Activated CD8-positive, alpha-beta memory T cell treated with anti-CD3 and anti-CD28 coated beads, Interleukin-2, amount 10 ng/mL, durations not matched to agents 7 days and 5 days (primary cell): ENCODE data around the gene FLT1. TPM values are rescaled to one million over a fixed set of nuclear protein-coding genes. Genes with fewer than 3 reads are reported as not detected.

ENCODE experiments used
- ATAC-seq: fragments of 150-1000 bp; cut with Tn5 transposase; one replicate; pipeline ENCODE4 v1.10.0; 2021; ENCODE audit warnings: moderate library complexity
- CTCF ChIA-PET: fragments of 350-600 bp; sonication (Branson Sonifier 250); formaldehyde crosslinking; loops from one replicate; lab custom pipeline; 2021; ENCODE audit warnings: antibody characterized with exemption; lab: Charles Lee
- DNase-seq: peaks from one replicate; pipeline ENCODE4 v3.0.0-alpha.2; 2020
- H3K27ac Mint-ChIP-seq: one replicate; pipeline ENCODE4 v1.8.0; 2021; ENCODE audit warnings: mild to moderate bottlenecking, mixed read lengths
- H3K27me3 Mint-ChIP-seq: one replicate; pipeline ENCODE4 v1.8.0; 2021; ENCODE audit warnings: mixed read lengths
- H3K36me3 Mint-ChIP-seq: one replicate; pipeline ENCODE4 v1.8.0; 2021; ENCODE audit warnings: mild to moderate bottlenecking, mixed read lengths
- H3K4me1 Mint-ChIP-seq: one replicate; pipeline ENCODE4 v1.8.0; 2021; ENCODE audit warnings: mixed read lengths
- H3K4me3 Mint-ChIP-seq: one replicate; pipeline ENCODE4 v1.8.0; 2021; ENCODE audit warnings: mild to moderate bottlenecking, moderate library complexity, mixed read lengths
- H3K9me3 Mint-ChIP-seq: one replicate; pipeline ENCODE4 v1.8.0; 2022; ENCODE audit warnings: low read depth, mixed read lengths
- total RNA-seq, 2 experiments: library from RNA; stranded (reverse); gene quantifications; one replicate each; pipeline ENCODE4 v1.2.3, GENCODE V29; 2021

Gene FLT1
- total RNA-seq, 2 experiments from 2014 or later: 0.44 to 1.4 TPM

GRCh38 chr13:28337166-28338005, 157.5 kb downstream of the FLT1 start:
- Mint-ChIP-seq H3K4me3 (no peak overlapping the region), H3K9me3 (no peaks in the 10 kb centered on the region), H3K4me1 (no peaks in the 10 kb centered on the region), H3K27ac (no peak overlapping the region), H3K36me3 (no peaks in the 10 kb centered on the region), H3K27me3 (peaks cover 34% of the 10 kb centered on the region)
- DNase-seq (no peak), ATAC-seq (no peak)
- CTCF ChIA-PET: interaction anchor here (0.7 kb wide), 1 partner anchor 821 kb away, joined by 3 read pairs; no protein-coding TSS in a partner anchor

GRCh38 chr13:28336193-28336657, 158.7 kb downstream of the FLT1 start:
- CTCF ChIA-PET: no interaction called here
- no peaks in the 10 kb centered on the region for H3K9me3 Mint-ChIP-seq
- ATAC-seq (no peak), DNase-seq (no peak)
- H3K27ac Mint-ChIP-seq: no peak overlapping the region
- H3K4me3 Mint-ChIP-seq: no peak overlapping the region
- no peaks in the 10 kb centered on the region for H3K4me1 Mint-ChIP-seq
- no peaks in the 10 kb centered on the region for H3K36me3 Mint-ChIP-seq
- peaks cover 32% of the 10 kb centered on the region for H3K27me3 Mint-ChIP-seq

GRCh38 chr13:28333204-28333881, 161.6 kb downstream of the FLT1 start:
- Mint-ChIP-seq H3K27me3 (peaks cover 30% of the 10 kb centered on the region), H3K4me3 (no peak overlapping the region), H3K27ac (no peak overlapping the region), H3K4me1 (no peaks in the 10 kb centered on the region), H3K36me3 (no peaks in the 10 kb centered on the region), H3K9me3 (no peaks in the 10 kb centered on the region)
- no peak for ATAC-seq
- CTCF ChIA-PET: no interaction called here
- DNase-seq: no peak

GRCh38 chr13:28329395-28330158, 165.4 kb downstream of the FLT1 start:
- CTCF ChIA-PET: no interaction called here
- no peak for DNase-seq
- no peak for ATAC-seq
- Mint-ChIP-seq H3K9me3 (no peaks in the 10 kb centered on the region), H3K4me1 (no peaks in the 10 kb centered on the region), H3K4me3 (no peak overlapping the region), H3K27me3 (peaks cover 28% of the 10 kb centered on the region), H3K36me3 (no peaks in the 10 kb centered on the region), H3K27ac (no peak overlapping the region)

GRCh38 chr13:28328271-28328607, 166.7 kb downstream of the FLT1 start:
- H3K27ac Mint-ChIP-seq: no peak overlapping the region
- ATAC-seq (no peak), DNase-seq (no peak)
- H3K4me3 Mint-ChIP-seq: no peak overlapping the region
- no peaks in the 10 kb centered on the region for H3K4me1 Mint-ChIP-seq
- CTCF ChIA-PET: no interaction called here
- H3K36me3 Mint-ChIP-seq: no peaks in the 10 kb centered on the region
- H3K27me3 Mint-ChIP-seq: peaks cover 16% of the 10 kb centered on the region
- no peaks in the 10 kb centered on the region for H3K9me3 Mint-ChIP-seq

GRCh38 chr13:28327373-28328270, 167.3 kb downstream of the FLT1 start:
- H3K9me3 Mint-ChIP-seq: no peaks in the 10 kb centered on the region
- no peak overlapping the region for H3K4me3 Mint-ChIP-seq
- H3K36me3 Mint-ChIP-seq: no peaks in the 10 kb centered on the region
- no peaks in the 10 kb centered on the region for H3K4me1 Mint-ChIP-seq
- ATAC-seq (no peak), DNase-seq (no peak)
- CTCF ChIA-PET: no interaction called here
- no peak overlapping the region for H3K27ac Mint-ChIP-seq
- peaks cover 14% of the 10 kb centered on the region for H3K27me3 Mint-ChIP-seq

- no peak overlapping the region for H3K27ac Mint-ChIP-seq
- H3K27me3 Mint-ChIP-seq: peaks cover 19% of the 10 kb centered on the region
- H3K9me3 Mint-ChIP-seq: no peaks in the 10 kb centered on the region
- no peak for DNase-seq
- H3K4me3 Mint-ChIP-seq: no peak overlapping the region
- H3K36me3 Mint-ChIP-seq: no peaks in the 10 kb centered on the region
- CTCF ChIA-PET: interaction anchor here (1.0 kb wide), 1 partner anchor 12 kb away, joined by 5 read pairs; no protein-coding TSS in a partner anchor
- H3K4me1 Mint-ChIP-seq: no peaks in the 10 kb centered on the region
- ATAC-seq: no peak
Observed at GRCh38 chr13:28326056-28326455, 168.9 kb downstream of the FLT1 start.

GRCh38 chr13:28325022-28325421, 169.9 kb downstream of the FLT1 start:
- no peak overlapping the region for H3K4me3 Mint-ChIP-seq
- DNase-seq (no peak), ATAC-seq (no peak)
- H3K4me1 Mint-ChIP-seq: no peaks in the 10 kb centered on the region
- CTCF ChIA-PET: interaction anchor here (1.0 to 1.6 kb wide), 5 partner anchors 11 to 472 kb away, joined by 3 to 5 read pairs (median 4); no protein-coding TSS in a partner anchor
- H3K27ac Mint-ChIP-seq: no peak overlapping the region
- H3K36me3 Mint-ChIP-seq: no peaks in the 10 kb centered on the region
- H3K9me3 Mint-ChIP-seq: no peaks in the 10 kb centered on the region
- peaks cover 19% of the 10 kb centered on the region for H3K27me3 Mint-ChIP-seq

GRCh38 chr13:28324181-28324789, 170.6 kb downstream of the FLT1 start:
- no peaks in the 10 kb centered on the region for H3K9me3 Mint-ChIP-seq
- no peaks in the 10 kb centered on the region for H3K4me1 Mint-ChIP-seq
- DNase-seq (peak; percentile 71), ATAC-seq (peak; percentile 77)
- no peak overlapping the region for H3K27ac Mint-ChIP-seq
- CTCF ChIA-PET: interaction anchor here (0.6 to 1.6 kb wide), 6 partner anchors 20 to 472 kb away, joined by 3 to 5 read pairs (median 4); no protein-coding TSS in a partner anchor
- no peak overlapping the region for H3K4me3 Mint-ChIP-seq
- peaks cover 19% of the 10 kb centered on the region for H3K27me3 Mint-ChIP-seq
- H3K36me3 Mint-ChIP-seq: no peaks in the 10 kb centered on the region

GRCh38 chr13:28322256-28322905, 172.5 kb downstream of the FLT1 start:
- CTCF ChIA-PET: interaction anchor here (0.6 to 1.0 kb wide), 2 partner anchors 8 to 474 kb away, joined by 3 read pairs; no protein-coding TSS in a partner anchor
- ATAC-seq: no peak
- no peak overlapping the region for H3K4me3 Mint-ChIP-seq
- H3K4me1 Mint-ChIP-seq: no peaks in the 10 kb centered on the region
- DNase-seq: no peak
- peaks cover 17% of the 10 kb centered on the region for H3K27me3 Mint-ChIP-seq
- H3K36me3 Mint-ChIP-seq: no peaks in the 10 kb centered on the region
- no peaks in the 10 kb centered on the region for H3K9me3 Mint-ChIP-seq
- H3K27ac Mint-ChIP-seq: no peak overlapping the region

GRCh38 chr13:28321756-28322155, 173.2 kb downstream of the FLT1 start:
- H3K27ac Mint-ChIP-seq: no peak overlapping the region

More at GRCh38 chr13:28321756-28322155, 173.2 kb downstream of the FLT1 start:
- CTCF ChIA-PET: no interaction called here
- H3K4me3 Mint-ChIP-seq: no peak overlapping the region
- H3K27me3 Mint-ChIP-seq: peaks cover 15% of the 10 kb centered on the region
- H3K9me3 Mint-ChIP-seq: no peaks in the 10 kb centered on the region
- no peak for ATAC-seq
- no peak for DNase-seq
- no peaks in the 10 kb centered on the region for H3K36me3 Mint-ChIP-seq
- H3K4me1 Mint-ChIP-seq: peaks cover 4% of the 10 kb centered on the region
